Measurements from ENCODE around the gene QSER1.
"Not testable (repeated sequence)": the region's sequence is repeated elsewhere in the genome, so short reads cannot be mapped to it uniquely, and the experiment has no call there.

QSER1 gene

DNA sequence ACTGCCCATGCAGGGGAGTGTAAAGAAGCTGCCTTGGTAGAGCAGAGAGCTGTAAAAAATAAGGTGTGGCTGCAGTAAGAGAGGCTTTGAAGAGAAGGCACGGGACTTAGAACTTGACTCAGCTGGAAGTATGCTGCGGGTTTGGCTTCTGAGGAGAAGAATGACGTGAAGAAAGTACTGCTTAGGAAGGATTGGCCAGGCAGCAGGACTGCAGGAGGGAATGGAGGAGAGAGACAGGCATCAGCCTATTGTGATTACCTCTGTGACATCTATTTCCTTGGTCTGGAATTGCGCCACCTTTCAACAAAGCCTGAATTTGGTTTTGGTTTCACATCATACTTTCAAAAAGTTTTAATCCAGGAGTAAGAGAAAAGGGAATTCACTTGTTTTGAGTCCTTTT lies 40.4 kb upstream of the QSER1 start:
- H3K9ac ChIP-seq, result no peak overlapping the region
- H3K9me3 ChIP-seq (ENCODE audit: control insufficient read depth, low read length), result no peaks in the 10 kb centered on the region
- TF ChIP-seq, protein P1, sequence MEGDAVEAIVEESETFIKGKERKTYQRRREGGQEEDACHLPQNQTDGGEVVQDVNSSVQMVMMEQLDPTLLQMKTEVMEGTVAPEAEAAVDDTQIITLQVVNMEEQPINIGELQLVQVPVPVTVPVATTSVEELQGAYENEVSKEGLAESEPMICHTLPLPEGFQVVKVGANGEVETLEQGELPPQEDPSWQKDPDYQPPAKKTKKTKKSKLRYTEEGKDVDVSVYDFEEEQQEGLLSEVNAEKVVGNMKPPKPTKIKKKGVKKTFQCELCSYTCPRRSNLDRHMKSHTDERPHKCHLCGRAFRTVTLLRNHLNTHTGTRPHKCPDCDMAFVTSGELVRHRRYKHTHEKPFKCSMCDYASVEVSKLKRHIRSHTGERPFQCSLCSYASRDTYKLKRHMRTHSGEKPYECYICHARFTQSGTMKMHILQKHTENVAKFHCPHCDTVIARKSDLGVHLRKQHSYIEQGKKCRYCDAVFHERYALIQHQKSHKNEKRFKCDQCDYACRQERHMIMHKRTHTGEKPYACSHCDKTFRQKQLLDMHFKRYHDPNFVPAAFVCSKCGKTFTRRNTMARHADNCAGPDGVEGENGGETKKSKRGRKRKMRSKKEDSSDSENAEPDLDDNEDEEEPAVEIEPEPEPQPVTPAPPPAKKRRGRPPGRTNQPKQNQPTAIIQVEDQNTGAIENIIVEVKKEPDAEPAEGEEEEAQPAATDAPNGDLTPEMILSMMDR (IDR thresholded peaks at IDR 0.05), result no peak
- H3K36me3 ChIP-seq (ENCODE audit: control insufficient read depth, insufficient read depth, low read length), result no peaks in the 10 kb centered on the region
- H3K27me3 ChIP-seq (ENCODE audit: control insufficient read depth, insufficient read depth, low read length), result no peaks in the 10 kb centered on the region
- no peak overlapping the region for H2AFZ ChIP-seq
- no peak overlapping the region for H3K27ac ChIP-seq
- no peaks in the 10 kb centered on the region for H3K4me1 ChIP-seq
- H3K4me3 ChIP-seq (ENCODE audit: low read depth, low read length), result no peak overlapping the region
- H3K79me2 ChIP-seq, result no peaks in the 10 kb centered on the region
- H3K4me2 ChIP-seq (ENCODE audit: low read length), result no peak overlapping the region

DNA sequence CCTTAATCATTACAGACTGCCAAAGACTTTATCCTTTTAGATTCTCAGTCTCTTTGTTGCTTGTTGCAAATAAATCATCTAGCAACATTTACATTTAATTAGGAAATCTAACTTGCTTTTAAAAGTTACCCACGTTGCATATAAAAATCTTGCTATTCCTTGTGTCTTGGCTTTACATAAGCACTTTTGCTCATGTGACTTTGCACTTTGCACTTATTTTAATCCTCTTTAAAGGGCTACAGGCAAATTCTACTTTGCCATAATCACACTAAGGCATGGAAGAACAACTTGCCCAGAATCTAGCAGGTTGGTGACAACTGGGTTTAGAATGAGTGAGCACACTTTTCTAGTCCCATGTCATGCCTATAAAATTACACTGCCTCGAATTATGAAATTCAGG lies 37.0 kb upstream of the QSER1 start:
- TF ChIP-seq, protein P1 (IDR thresholded peaks at IDR 0.05), result no peak
- H3K4me3 ChIP-seq (ENCODE audit: low read depth, low read length), result no peak overlapping the region
- H3K27ac ChIP-seq, result no peak overlapping the region
- H3K27me3 ChIP-seq (ENCODE audit: control insufficient read depth, insufficient read depth, low read length), result no peaks in the 10 kb centered on the region
- no peak overlapping the region for H3K9ac ChIP-seq
- no peaks in the 10 kb centered on the region for H3K9me3 ChIP-seq (ENCODE audit: control insufficient read depth, low read length)
- H3K36me3 ChIP-seq (ENCODE audit: control insufficient read depth, insufficient read depth, low read length), result no peaks in the 10 kb centered on the region
- no peak overlapping the region for H2AFZ ChIP-seq
- H3K4me2 ChIP-seq (ENCODE audit: low read length), result no peak overlapping the region
- H3K4me1 ChIP-seq, result no peaks in the 10 kb centered on the region
- H3K79me2 ChIP-seq, result no peaks in the 10 kb centered on the region

DNA sequence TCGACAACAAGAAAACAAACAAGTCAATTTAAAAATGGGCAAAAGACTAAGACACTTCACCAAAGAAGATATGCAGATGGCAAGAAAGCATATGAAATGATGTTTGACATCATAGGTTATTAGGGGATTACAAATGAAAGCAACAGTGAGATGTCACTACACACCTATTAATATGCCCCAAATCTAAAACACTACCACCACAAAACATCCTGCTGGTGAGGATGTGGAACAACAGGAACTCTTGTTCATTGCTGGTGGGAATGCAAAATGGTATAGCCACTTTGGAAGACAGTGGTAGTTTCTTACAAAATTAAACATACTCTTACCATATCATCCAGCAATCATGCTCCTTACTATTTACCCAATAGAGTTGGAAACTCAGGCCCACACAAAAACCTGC lies 33.9 kb upstream of the QSER1 start:
- no peaks in the 10 kb centered on the region for H3K36me3 ChIP-seq (ENCODE audit: control insufficient read depth, insufficient read depth, low read length)
- no peak overlapping the region for H3K4me2 ChIP-seq (ENCODE audit: low read length)
- H3K27ac ChIP-seq, result no peak overlapping the region
- TF ChIP-seq, protein P1 (IDR thresholded peaks at IDR 0.05), result no peak
- H3K4me1 ChIP-seq, result no peaks in the 10 kb centered on the region
- no peak overlapping the region for H3K4me3 ChIP-seq (ENCODE audit: low read depth, low read length)
- H3K79me2 ChIP-seq, result no peaks in the 10 kb centered on the region
- H3K27me3 ChIP-seq (ENCODE audit: control insufficient read depth, insufficient read depth, low read length), result no peaks in the 10 kb centered on the region
- no peaks in the 10 kb centered on the region for H3K9me3 ChIP-seq (ENCODE audit: control insufficient read depth, low read length)
- H3K9ac ChIP-seq, result no peak overlapping the region
- no peak overlapping the region for H2AFZ ChIP-seq

DNA sequence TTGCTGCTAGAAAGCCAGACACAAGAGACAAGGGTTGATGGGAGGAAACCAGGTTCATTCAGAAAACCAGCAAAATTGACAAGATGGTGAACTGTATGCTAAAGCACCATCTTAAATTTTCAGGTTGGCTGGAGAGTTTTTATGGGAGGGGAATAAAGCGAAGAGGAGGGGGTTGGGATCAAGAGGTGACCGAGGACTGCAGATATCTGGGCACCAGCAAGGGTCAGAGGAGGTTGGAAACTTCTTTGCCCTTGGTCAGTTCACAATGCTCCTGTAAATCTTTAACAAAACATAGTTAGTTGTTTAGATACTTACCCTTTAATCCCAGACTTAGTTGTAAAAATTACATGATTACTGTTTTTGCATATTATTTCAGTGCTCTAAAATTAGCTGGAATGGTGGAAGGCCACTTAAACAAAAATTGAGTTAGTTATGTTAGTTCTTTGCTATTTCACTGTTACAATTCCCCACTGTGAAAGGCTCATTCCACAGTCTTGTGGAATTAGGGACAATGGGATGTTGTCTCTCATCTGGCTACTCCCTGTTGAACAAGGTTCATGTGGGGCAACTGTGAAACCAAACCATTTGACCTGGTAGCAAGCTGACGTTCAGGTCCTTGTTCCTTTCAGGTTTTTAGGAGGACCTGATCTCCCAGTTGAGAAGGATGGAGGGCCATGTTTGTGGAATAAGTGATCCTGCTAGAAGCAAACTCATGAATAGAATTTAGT lies 30.6 kb upstream of the QSER1 start:
- Histone ChIP-seq H3K27me3 (ENCODE audit: control insufficient read depth, insufficient read depth, low read length) (no peaks in the 10 kb centered on the region), H3K36me3 (ENCODE audit: control insufficient read depth, insufficient read depth, low read length) (no peaks in the 10 kb centered on the region), H3K4me1 (no peaks in the 10 kb centered on the region), H3K79me2 (no peaks in the 10 kb centered on the region), H3K9ac (no peak overlapping the region), H2AFZ (no peak overlapping the region), H3K27ac (no peak overlapping the region), H3K9me3 (ENCODE audit: control insufficient read depth, low read length) (no peaks in the 10 kb centered on the region), H3K4me3 (ENCODE audit: low read depth, low read length) (no peak overlapping the region), H3K4me2 (ENCODE audit: low read length) (no peak overlapping the region)
- TF ChIP-seq, protein P1 (IDR thresholded peaks at IDR 0.05), result no peak

DNA sequence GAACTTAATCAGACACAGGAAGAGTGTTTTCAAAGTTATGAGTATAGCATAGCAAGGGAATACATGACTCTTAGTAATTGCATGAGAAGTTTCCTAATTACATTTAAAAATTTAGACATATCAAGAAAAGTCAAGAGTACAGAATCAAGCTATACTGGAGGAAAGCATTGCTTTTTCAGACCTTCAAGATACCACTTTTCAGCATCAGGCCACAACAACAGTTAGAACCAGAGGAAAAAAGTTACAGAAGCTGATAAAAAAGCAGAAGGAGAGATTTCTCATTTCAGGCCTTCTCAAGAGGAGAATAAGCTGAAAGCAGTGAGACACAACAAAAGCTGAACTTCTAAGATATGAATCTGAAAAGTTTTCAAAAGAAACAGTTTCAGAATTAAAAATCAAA lies 28.1 kb upstream of the QSER1 start:
- H3K36me3 ChIP-seq (ENCODE audit: control insufficient read depth, insufficient read depth, low read length), result no peaks in the 10 kb centered on the region
- no peak overlapping the region for H3K4me3 ChIP-seq (ENCODE audit: low read depth, low read length)
- no peak overlapping the region for H2AFZ ChIP-seq
- no peaks in the 10 kb centered on the region for H3K9me3 ChIP-seq (ENCODE audit: control insufficient read depth, low read length)
- no peak overlapping the region for H3K27ac ChIP-seq
- H3K4me1 ChIP-seq, result no peaks in the 10 kb centered on the region
- no peaks in the 10 kb centered on the region for H3K79me2 ChIP-seq
- no peak overlapping the region for H3K4me2 ChIP-seq (ENCODE audit: low read length)
- no peaks in the 10 kb centered on the region for H3K27me3 ChIP-seq (ENCODE audit: control insufficient read depth, insufficient read depth, low read length)
- no peak overlapping the region for H3K9ac ChIP-seq
- TF ChIP-seq, protein P1 (IDR thresholded peaks at IDR 0.05), result no peak

DNA sequence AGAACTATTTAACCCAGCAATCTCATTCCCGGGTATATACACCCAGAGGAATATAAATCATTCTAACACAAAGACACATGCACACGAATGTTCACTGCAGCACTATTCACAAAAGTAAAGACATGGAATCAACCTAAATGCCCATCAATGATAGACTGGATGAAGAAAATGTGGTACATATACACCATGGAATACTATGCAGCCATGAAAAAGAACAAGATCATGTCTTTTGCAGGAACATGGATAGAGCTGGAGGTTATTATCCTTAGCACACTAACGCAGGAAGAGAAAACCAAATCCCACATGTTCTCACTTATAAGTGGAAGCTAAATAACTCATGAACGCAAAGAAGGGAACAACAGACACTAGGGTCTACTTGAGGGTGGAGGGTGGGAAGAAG lies 23.9 kb upstream of the QSER1 start:
- not testable (repeated sequence) for H3K4me3 ChIP-seq (ENCODE audit: low read depth, low read length); H2AFZ ChIP-seq; H3K36me3 ChIP-seq (ENCODE audit: control insufficient read depth, insufficient read depth, low read length); H3K9me3 ChIP-seq (ENCODE audit: control insufficient read depth, low read length); H3K79me2 ChIP-seq; H3K9ac ChIP-seq; H3K4me1 ChIP-seq; H3K27ac ChIP-seq; H3K4me2 ChIP-seq (ENCODE audit: low read length); H3K27me3 ChIP-seq (ENCODE audit: control insufficient read depth, insufficient read depth, low read length)
